ENCODE data around the gene NOP53.
"Not testable (repeated sequence)": the region's sequence is repeated elsewhere in the genome, so short reads cannot be mapped to it uniquely, and the experiment has no call there.

Gene NOP53

DNA sequence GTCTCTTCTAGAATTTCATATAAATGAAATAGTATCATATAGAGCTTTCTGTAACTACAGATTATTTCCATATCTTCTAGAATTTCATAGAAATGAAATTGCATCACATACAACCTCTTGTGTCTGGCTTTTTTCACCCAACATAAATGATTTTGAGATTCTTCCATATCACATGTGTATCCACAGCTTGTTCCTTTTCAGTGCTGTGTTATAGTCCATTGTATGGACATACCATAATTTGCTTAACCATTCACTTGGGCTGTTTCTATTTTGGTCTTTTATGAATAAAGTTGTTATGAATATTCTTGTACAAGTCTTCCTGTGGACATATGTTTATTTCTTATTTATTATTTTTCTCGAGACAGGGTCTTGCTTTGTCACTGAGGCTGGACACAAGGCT, 47.3 kb downstream of the NOP53 start:
- H3K27ac Mint-ChIP-seq = no peak overlapping the region
- no peaks in the 10 kb centered on the region for H3K36me3 Mint-ChIP-seq (ENCODE audit: low read depth)
- no peak overlapping the region for H3K4me3 Mint-ChIP-seq
- H3K4me1 Mint-ChIP-seq (ENCODE audit: low read depth) = peaks cover 1% of the 10 kb centered on the region
- no peaks in the 10 kb centered on the region for H3K27me3 Mint-ChIP-seq (ENCODE audit: low read depth)
- peaks cover 3% of the 10 kb centered on the region for H3K9me3 Mint-ChIP-seq

- Mint-ChIP-seq H3K9me3 (peaks cover 3% of the 10 kb centered on the region), H3K4me1 (ENCODE audit: low read depth) (no peaks in the 10 kb centered on the region), H3K36me3 (ENCODE audit: low read depth) (no peaks in the 10 kb centered on the region), H3K27me3 (ENCODE audit: low read depth) (peaks cover 4% of the 10 kb centered on the region), H3K27ac (no peak overlapping the region), H3K4me3 (no peak overlapping the region)
These were observed 49.2 kb downstream of the NOP53 start for GRCh38 chr19:47794526-47794925.

- Mint-ChIP-seq H3K27me3 (ENCODE audit: low read depth) (peaks cover 4% of the 10 kb centered on the region), H3K4me3 (no peak overlapping the region)
These were observed 51.4 kb downstream of the NOP53 start for GRCh38 chr19:47796785-47797184.

DNA sequence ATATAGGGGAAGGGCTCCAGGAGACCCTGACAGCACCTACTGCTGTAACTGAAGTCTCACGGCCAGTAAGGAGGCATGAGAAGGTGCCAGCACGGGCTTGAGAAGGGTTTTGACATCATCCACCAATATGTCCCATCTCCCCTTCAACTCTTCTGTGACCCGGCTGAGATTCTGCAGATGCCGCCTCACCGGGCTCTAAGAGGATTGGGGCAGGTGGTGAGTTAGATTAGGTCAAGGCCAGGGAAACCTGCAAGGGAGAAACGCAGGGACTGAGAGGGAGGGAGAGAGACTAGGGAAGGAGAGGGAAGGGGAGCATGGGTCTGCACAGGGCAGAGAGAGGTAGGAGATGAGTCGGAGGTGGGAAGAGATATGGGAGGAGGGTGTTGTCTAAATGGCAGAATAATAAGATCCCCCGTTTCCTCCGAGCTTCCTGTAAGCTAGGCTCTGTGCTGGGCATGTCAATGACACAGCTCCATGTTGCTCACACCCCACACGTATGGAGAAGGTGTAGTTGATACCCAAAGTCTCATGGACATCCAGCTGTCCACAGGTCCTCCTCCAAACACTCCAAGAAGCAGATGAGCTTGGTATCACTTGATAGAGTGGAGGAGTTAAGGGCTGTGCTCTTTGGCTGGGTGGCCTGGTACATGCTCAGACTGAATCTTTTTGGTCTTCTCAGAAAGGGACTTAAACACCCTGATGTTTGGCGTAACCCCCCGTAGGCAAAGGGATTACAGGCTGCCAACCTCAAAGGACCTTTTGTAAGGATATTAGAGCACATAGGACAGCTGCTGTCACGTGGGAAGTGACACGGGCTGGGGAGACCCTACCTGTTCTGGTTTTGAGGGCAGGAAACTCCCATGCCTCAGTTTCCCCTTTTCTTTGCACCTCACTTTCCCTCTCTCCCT, 52.9 kb downstream of the NOP53 start:
- Mint-ChIP-seq H3K27me3 (ENCODE audit: low read depth) (peaks cover 4% of the 10 kb centered on the region), H3K4me3 (no peak overlapping the region), H3K36me3 (ENCODE audit: low read depth) (no peaks in the 10 kb centered on the region), H3K27ac (no peak overlapping the region), H3K9me3 (peaks cover 4% of the 10 kb centered on the region), H3K4me1 (ENCODE audit: low read depth) (no peaks in the 10 kb centered on the region)

More at GRCh38 chr19:47796785-47797184, 51.4 kb downstream of the NOP53 start:
- Mint-ChIP-seq H3K27ac (no peak overlapping the region), H3K36me3 (ENCODE audit: low read depth) (no peaks in the 10 kb centered on the region), H3K9me3 (peaks cover 7% of the 10 kb centered on the region), H3K4me1 (ENCODE audit: low read depth) (no peaks in the 10 kb centered on the region)

DNA sequence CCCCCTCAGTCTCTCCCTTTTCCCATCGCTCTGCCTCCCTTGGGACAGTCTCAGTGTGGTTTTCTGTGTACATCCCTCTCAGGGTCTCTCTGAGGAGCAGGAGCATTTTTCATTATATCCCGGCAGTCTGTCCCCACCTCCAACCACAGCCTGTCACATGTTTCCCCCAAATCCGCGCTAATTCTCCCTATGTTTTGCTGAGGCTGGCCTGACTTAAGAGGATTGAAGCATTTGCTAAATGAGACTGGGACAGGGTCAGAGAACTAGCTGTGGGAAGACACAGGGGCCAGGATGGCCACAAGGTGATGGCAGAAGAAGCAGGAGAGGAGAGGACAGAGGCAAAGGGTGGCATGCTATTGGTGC, 53.5 kb downstream of the NOP53 start:
- Mint-ChIP-seq H3K4me3 (no peak overlapping the region), H3K9me3 (peaks cover 4% of the 10 kb centered on the region), H3K27ac (no peak overlapping the region), H3K27me3 (ENCODE audit: low read depth) (peaks cover 4% of the 10 kb centered on the region), H3K4me1 (ENCODE audit: low read depth) (no peaks in the 10 kb centered on the region), H3K36me3 (ENCODE audit: low read depth) (no peaks in the 10 kb centered on the region)

- no peaks in the 10 kb centered on the region for H3K36me3 Mint-ChIP-seq (ENCODE audit: low read depth)
- H3K27ac Mint-ChIP-seq = no peak overlapping the region
- no peak overlapping the region for H3K4me3 Mint-ChIP-seq
- H3K9me3 Mint-ChIP-seq = peaks cover 4% of the 10 kb centered on the region
- H3K4me1 Mint-ChIP-seq (ENCODE audit: low read depth) = no peaks in the 10 kb centered on the region
- peaks cover 4% of the 10 kb centered on the region for H3K27me3 Mint-ChIP-seq (ENCODE audit: low read depth)
These were observed 55.9 kb downstream of the NOP53 start for GRCh38 chr19:47801270-47801669.

DNA sequence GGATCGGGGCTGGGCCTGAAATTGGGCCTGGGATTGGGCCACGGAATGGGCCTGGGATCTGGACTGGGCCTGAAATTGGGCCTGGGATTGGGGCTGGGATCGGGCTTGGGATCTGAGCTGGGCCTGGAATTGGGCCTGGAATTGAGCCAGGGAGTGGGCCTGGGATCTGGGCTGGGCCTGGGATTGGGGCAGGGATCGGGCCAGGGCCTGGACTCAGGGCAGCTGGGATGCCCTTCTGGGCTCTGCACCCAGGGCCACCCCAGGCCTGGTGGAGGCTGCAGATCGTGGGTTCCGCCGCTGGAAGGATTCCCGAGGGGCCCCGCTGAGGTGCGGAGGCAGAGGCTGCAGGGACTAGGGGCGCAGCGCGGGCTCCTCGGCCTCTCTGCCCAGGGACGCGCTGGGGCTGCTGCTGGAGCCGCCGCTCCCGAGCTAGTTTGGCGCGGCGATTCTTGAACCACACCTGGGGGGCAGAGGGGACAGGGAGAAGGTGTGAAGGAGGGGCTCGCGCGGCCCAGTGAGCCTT, 57.2 kb downstream of the NOP53 start:
- Mint-ChIP-seq H3K4me1 (ENCODE audit: low read depth) (no peaks in the 10 kb centered on the region), H3K27ac (no peak overlapping the region), H3K4me3 (no peak overlapping the region), H3K36me3 (ENCODE audit: low read depth) (no peaks in the 10 kb centered on the region), H3K9me3 (peaks cover 4% of the 10 kb centered on the region), H3K27me3 (ENCODE audit: low read depth) (peaks cover 4% of the 10 kb centered on the region)

GRCh38 chr19:47803148-47803547, 57.8 kb downstream of the NOP53 start:
- H3K9me3 Mint-ChIP-seq; H3K4me3 Mint-ChIP-seq; H3K27me3 Mint-ChIP-seq (ENCODE audit: low read depth); H3K36me3 Mint-ChIP-seq (ENCODE audit: low read depth); H3K27ac Mint-ChIP-seq; H3K4me1 Mint-ChIP-seq (ENCODE audit: low read depth): not testable (repeated sequence)

GRCh38 chr19:47803671-47804070, 58.3 kb downstream of the NOP53 start:
- H3K27ac Mint-ChIP-seq; H3K4me1 Mint-ChIP-seq (ENCODE audit: low read depth); H3K9me3 Mint-ChIP-seq; H3K36me3 Mint-ChIP-seq (ENCODE audit: low read depth); H3K27me3 Mint-ChIP-seq (ENCODE audit: low read depth); H3K4me3 Mint-ChIP-seq: not testable (repeated sequence)

GRCh38 chr19:47804451-47804850, 59.1 kb downstream of the NOP53 start, which contains the start of gene TPRX1:
TSS of gene TPRX1 (minus strand) at chr19:47804551. CDS start at chr19:47804539, 12 bp downstream.
- not testable (repeated sequence) for H3K4me1 Mint-ChIP-seq (ENCODE audit: low read depth); H3K27ac Mint-ChIP-seq; H3K36me3 Mint-ChIP-seq (ENCODE audit: low read depth); H3K4me3 Mint-ChIP-seq; H3K27me3 Mint-ChIP-seq (ENCODE audit: low read depth); H3K9me3 Mint-ChIP-seq

DNA sequence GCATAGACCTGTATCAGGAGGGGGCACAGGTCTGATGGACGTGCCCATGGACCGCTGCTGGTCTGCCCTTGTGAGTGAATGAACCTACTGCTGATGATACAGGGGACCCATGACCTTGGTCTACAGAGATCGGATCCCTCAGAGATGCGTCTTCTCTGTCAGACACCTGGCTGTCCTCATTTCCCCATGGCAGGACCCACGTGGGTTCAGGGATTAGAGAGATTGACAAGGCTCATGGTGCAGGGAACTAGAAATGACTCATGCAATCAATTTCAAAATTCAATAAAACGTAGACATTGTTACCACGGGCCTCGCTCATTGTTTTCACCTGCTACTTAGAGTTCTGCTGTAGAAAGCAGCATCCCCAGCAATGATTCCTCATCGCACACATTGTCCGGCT, 60.0 kb downstream of the NOP53 start:
- Mint-ChIP-seq H3K9me3 (peaks cover 4% of the 10 kb centered on the region), H3K4me1 (ENCODE audit: low read depth) (no peaks in the 10 kb centered on the region), H3K4me3 (no peak overlapping the region), H3K27me3 (ENCODE audit: low read depth) (no peaks in the 10 kb centered on the region), H3K36me3 (ENCODE audit: low read depth) (no peaks in the 10 kb centered on the region), H3K27ac (no peak overlapping the region)

GRCh38 chr19:47806435-47806834, 61.1 kb downstream of the NOP53 start:
- H3K4me3 Mint-ChIP-seq = no peak overlapping the region
- no peaks in the 10 kb centered on the region for H3K4me1 Mint-ChIP-seq (ENCODE audit: low read depth)

More at GRCh38 chr19:47806435-47806834, 61.1 kb downstream of the NOP53 start:
- no peaks in the 10 kb centered on the region for H3K27me3 Mint-ChIP-seq (ENCODE audit: low read depth)
- no peaks in the 10 kb centered on the region for H3K9me3 Mint-ChIP-seq
- no peak overlapping the region for H3K27ac Mint-ChIP-seq
- no peaks in the 10 kb centered on the region for H3K36me3 Mint-ChIP-seq (ENCODE audit: low read depth)
